Urinary bladder (tissue), 4 donors: ENCODE results near the gene EPHB2. TPM values are rescaled to one million over a fixed set of nuclear protein-coding genes. Genes with fewer than 3 reads are reported as not detected.

Experiments
- DNase-seq: peaks from one replicate; pipeline ENCODE4 v3.0.0-alpha.2; 2015; ENCODE audit errors: extremely low spot score
- H3K27ac ChIP-seq: one replicate; pipeline ENCODE4 v1.5.1; 2013; ENCODE audit warnings: low read depth, mild to moderate bottlenecking, moderate library complexity
- H3K36me3 ChIP-seq: one replicate; pipeline ENCODE4 v1.6.1; 2013; ENCODE audit warnings: mild to moderate bottlenecking, moderate library complexity; ENCODE audit not compliant: insufficient read depth
- H3K4me1 ChIP-seq: one replicate; pipeline ENCODE4 v1.6.1; 2013; ENCODE audit warnings: mild to moderate bottlenecking, moderate library complexity; ENCODE audit not compliant: insufficient read depth
- H3K4me3 ChIP-seq: one replicate; pipeline ENCODE4 v1.5.1; 2013; ENCODE audit warnings: low read depth, low read length
- WGBS: extraction: QIAGEN DNeasy Blood & Tissue Kit; methylation state at CpG from one replicate; pipeline ENCODE4 v1.1.7; 2013; 5-methylcytosine and 5-hydroxymethylcytosine counted together
- polyA plus RNA-seq: library from polyadenylated mRNA; stranded (reverse); fragments of 200-250 nt; gene quantifications from one replicate; pipeline ENCODE4 v1.2.3, GENCODE V29; 2013
- total RNA-seq: library from RNA; depleted of rRNA; stranded (reverse); fragments of >200 nt; gene quantifications from one replicate; pipeline ENCODE4 v1.2.3, GENCODE V29; 2014
- donor health status: healthy with polysubstance abuse.
- donor health status: healthy.

The EPHB2 gene
- total and polyA plus RNA-seq, 2 donors: 2.6 to 16.2 TPM

DNA sequence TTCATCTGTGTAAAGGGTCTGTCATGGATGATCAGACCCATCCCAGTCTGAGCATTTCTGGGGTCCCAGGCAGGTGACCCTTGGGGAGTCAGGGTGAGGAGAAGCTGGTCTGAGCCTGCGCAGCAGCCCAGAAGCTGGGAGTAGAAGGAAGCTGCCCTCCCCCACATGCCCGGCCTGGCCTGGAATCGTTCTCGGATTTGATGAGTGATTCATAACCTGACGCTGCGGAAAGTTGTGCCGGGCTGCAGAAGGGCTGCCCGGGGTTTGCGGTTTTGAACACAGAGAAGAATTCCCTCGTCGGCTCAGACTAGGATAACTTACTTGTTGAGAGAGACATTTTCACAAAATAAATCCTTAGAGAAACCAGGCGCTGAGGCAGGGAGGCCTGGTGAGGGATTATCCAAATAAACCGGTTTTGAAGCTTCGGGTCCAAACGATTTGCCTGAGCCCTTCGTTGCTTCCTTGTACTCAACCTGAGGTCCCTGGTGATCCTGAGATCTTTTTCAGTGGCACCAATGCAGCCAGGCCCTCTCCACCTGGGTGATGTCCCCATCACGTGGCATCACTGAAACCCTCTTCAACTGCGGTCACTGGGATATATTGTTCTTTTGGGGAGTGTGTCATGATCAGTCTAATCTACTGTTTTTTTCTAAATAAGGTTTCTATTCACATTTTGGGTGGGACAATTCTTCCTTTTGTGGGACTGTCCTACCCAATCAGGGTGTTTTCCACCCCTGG, 29.2 kb downstream of the EPHB2 start:
- H3K4me1 ChIP-seq: no peaks in the 10 kb centered on the region
- no peak for DNase-seq
- H3K4me3 ChIP-seq: no peak overlapping the region
- H3K27ac ChIP-seq: no peak overlapping the region
- H3K36me3 ChIP-seq: no peaks in the 10 kb centered on the region
- WGBS: 50% methylated on average over 18 of the region's 18 CpGs

DNA sequence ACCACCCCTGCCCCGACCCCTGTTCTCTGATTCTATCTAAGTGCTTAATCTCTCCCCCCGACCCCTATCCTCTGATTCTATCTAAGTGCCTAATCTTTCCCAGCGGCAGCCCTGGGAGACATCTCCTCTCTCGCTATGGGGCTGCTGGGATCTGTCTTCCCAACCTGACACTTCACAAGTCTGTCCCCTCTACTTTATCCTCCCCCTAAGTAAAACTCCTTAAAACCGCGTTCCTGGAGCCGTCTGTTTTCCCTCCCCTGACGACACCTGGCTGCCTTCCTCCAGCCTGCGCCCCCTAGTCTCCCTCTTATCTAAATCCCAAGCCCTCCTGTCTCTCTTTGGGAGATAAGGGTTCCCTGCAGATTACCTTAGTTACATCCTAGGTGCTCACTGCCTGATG, 30.5 kb downstream of the EPHB2 start:
- no peak for DNase-seq
- Histone ChIP-seq H3K4me1 (no peaks in the 10 kb centered on the region), H3K27ac (no peak overlapping the region), H3K36me3 (no peaks in the 10 kb centered on the region), H3K4me3 (no peak overlapping the region)
- 58% methylated on average over 9 of the region's 9 CpGs for WGBS

- no peaks in the 10 kb centered on the region for H3K4me1 ChIP-seq
- no peak for DNase-seq
- 82% methylated on average over 14 of the region's 14 CpGs for WGBS
- no peak overlapping the region for H3K27ac ChIP-seq
- no peaks in the 10 kb centered on the region for H3K36me3 ChIP-seq
- no peak overlapping the region for H3K4me3 ChIP-seq
These were observed 35.3 kb downstream of the EPHB2 start for GRCh38 chr1:22745669-22746585.

DNA sequence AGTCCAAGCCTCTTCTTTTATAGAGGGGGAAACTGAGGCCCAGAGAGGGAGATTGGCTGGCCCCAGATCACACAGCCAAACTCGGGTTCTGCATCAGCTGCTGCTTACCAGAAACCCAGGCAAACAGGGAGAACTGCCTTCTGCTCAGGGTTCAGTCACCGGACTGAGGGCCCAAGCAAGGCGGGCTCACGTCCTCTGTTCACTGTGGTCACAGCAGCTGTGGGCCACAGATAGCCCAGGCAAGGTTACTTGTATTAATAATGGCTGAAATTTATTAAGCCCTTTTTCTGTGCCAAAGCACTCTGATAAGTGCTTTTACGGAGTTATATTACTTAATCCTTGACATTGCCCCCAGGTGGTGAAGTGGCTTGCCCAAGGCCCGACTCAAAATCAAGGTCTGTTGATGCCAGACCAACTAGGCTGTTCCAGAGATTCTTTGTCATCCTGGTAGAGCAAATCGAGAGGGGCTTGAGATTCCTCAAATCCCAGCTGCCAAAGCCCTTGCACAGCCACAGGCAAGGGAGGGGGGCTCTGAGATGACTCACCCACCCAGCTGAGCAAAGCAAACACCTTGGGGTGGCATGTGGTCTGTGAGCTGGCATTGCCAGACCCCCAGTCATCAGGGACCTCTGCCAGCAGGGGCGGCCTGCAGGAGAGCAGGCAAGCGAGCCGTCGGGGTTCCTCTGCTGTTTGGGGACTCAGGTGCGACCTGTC, 36.5 kb downstream of the EPHB2 start:
- WGBS: 81% methylated on average over 12 of the region's 12 CpGs
- H3K27ac ChIP-seq: no peak overlapping the region
- no peak for DNase-seq
- no peak overlapping the region for H3K4me3 ChIP-seq
- H3K4me1 ChIP-seq: no peaks in the 10 kb centered on the region
- H3K36me3 ChIP-seq: no peaks in the 10 kb centered on the region

- DNase-seq: no peak
- Histone ChIP-seq H3K27ac (no peak overlapping the region), H3K36me3 (no peaks in the 10 kb centered on the region), H3K4me3 (no peak overlapping the region), H3K4me1 (no peaks in the 10 kb centered on the region)
- WGBS: 82% methylated on average over 4 of the region's 4 CpGs
These were observed 37.1 kb downstream of the EPHB2 start for GRCh38 chr1:22747735-22748073.

GRCh38 chr1:22749503-22749902, 38.9 kb downstream of the EPHB2 start:
- Histone ChIP-seq H3K36me3 (no peaks in the 10 kb centered on the region), H3K4me1 (no peaks in the 10 kb centered on the region), H3K27ac (no peak overlapping the region), H3K4me3 (no peak overlapping the region)
- DNase-seq: no peak
- 84% methylated on average over 4 of the region's 4 CpGs for WGBS

DNA sequence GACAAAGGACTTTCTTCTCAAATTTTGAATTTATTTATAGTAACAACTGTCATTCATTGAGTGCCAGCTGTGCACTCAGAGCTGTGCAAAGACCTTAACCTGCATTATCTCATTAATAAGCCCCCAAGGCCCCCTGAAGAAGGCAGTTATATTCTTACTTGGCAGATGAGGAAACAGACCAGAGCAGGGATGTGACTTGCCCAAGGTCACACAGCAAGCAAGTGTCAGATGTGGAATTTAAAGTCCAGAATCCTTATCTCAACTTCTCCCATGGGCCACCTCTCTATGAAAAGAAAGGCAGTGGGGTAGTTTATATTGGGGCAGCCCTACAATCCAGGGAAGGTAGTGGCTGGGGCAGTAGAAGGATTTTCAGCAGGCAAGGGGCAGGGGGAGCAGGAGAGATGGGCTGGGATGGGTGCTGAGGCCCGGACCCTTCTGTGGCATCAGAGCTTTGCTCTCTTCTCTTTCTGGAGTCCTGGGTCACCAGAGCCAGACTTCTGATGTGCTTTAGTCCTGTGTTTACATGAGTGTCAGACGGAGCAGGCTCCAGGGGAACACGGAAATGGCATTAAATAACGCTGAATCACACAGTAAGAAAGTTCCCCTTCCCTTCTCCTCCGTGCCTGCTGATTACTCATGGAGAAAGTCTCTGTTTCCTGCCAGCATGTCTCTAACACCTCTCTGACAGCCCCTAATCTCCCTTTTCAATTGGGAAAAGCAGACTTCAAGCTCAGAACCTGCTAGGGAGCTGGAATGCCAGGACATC, 39.5 kb downstream of the EPHB2 start:
- H3K27ac ChIP-seq: peak overlapping the region; percentile 55
- peak; percentile 60 for DNase-seq
- no peak overlapping the region for H3K4me3 ChIP-seq
- WGBS: 3% methylated on average over 5 of the region's 5 CpGs
- no peaks in the 10 kb centered on the region for H3K36me3 ChIP-seq
- H3K4me1 ChIP-seq: no peaks in the 10 kb centered on the region

DNA sequence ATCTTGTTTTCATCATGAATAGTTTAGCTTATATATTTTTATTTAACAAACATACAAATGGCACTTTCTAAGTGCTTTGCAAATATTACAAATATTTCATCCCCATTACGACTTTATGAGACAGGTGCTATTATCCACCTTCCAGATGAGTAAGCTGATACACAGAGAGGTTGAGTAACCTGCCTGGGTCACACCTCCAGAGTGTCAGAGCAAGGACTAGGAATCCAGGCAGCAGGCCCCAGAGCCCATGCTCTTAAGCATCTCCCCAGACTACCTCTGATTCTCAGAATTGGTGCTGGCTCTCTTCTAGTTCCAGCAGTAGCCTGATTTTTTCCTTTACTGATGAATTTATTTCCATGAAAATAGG, 40.0 kb downstream of the EPHB2 start:
- no peaks in the 10 kb centered on the region for H3K36me3 ChIP-seq
- no peak overlapping the region for H3K4me3 ChIP-seq
- DNase-seq: no peak
- H3K4me1 ChIP-seq: no peaks in the 10 kb centered on the region
- H3K27ac ChIP-seq: no peak overlapping the region
- 14% methylated on average over 1 of the region's 1 CpG for WGBS

DNA sequence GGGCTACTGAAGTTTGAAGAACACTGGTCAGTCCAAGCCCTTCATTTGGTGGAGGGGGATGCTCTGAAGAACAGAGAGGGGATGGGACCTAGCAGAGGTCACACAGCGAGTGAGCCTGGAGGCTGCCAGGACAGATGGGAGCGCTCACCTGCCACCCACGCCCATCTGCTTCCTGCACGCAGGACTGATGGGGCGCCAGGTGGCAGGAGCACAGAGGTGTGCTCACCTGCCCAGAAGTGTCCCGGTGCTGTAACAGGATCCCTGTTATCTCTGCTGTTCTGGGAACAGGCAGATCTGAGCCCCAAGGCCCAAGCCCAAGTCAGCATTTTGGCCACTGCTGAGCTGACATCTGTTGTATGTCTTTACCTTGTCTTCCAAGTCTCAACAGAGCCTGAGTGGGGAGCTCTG, 40.5 kb downstream of the EPHB2 start:
- Histone ChIP-seq H3K36me3 (no peaks in the 10 kb centered on the region), H3K4me3 (no peak overlapping the region), H3K27ac (no peak overlapping the region), H3K4me1 (no peaks in the 10 kb centered on the region)
- no peak for DNase-seq
- 73% methylated on average over 6 of the region's 6 CpGs for WGBS

DNA sequence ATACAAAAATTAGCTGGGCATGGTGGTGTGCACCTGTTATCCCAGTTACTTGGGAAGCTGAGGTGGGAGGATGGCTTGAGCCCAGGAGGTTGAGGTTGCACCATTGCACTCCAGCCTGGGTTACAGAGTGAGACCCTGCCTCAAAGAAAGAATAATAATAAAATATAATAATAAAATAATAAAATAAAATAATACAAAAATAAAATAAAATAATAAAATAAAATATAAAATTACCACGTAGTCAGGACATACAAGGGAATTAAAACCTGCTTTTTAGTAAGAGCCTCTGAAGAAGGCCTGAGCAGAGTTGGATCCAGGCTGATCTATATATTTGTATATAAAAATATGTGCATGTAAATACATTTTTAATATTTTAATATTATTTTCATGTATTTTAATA, 41.7 kb downstream of the EPHB2 start:
- 96% methylated on average over 1 of the region's 1 CpG for WGBS
- no peak overlapping the region for H3K27ac ChIP-seq
- no peaks in the 10 kb centered on the region for H3K4me1 ChIP-seq
- no peak overlapping the region for H3K4me3 ChIP-seq
- DNase-seq: no peak
- H3K36me3 ChIP-seq: no peaks in the 10 kb centered on the region

DNA sequence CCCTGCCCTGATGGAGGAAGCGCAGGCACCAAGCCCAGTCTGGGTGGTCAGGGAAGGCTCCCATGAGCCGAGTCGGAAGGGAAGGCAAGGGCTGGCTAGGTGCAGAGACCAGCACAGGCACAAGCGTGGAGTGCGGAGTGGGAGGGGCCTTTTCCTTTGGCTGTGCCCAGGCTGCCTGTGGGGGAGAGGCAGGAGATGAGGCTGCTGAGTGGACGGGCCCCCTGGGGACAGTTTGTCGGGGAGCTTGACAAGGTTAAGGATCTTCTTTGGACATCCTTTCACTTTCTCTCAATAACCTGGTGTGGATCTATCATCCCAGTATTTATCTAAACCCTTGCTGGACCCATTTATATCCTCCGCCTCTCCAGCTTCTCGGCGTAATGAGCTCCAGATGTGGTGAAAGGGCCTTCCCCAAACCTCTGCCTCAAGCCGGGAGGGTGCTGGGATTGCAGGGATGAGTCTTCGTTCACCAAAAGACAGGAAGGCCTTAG, 42.9 kb downstream of the EPHB2 start:
- Histone ChIP-seq H3K4me3 (no peak overlapping the region), H3K4me1 (no peaks in the 10 kb centered on the region), H3K36me3 (no peaks in the 10 kb centered on the region), H3K27ac (no peak overlapping the region)
- WGBS: 68% methylated on average over 12 of the region's 12 CpGs
- DNase-seq: no peak

GRCh38 chr1:22754106-22754768, 43.6 kb downstream of the EPHB2 start:
- WGBS: 90% methylated on average over 10 of the region's 10 CpGs
- no peaks in the 10 kb centered on the region for H3K4me1 ChIP-seq
- H3K36me3 ChIP-seq: no peaks in the 10 kb centered on the region
- no peak overlapping the region for H3K27ac ChIP-seq
- H3K4me3 ChIP-seq: no peak overlapping the region
- DNase-seq: no peak

- DNase-seq: no peak
- Histone ChIP-seq H3K4me3 (no peak overlapping the region), H3K27ac (no peak overlapping the region), H3K4me1 (no peaks in the 10 kb centered on the region), H3K36me3 (no peaks in the 10 kb centered on the region)
- WGBS: 78% methylated on average over 7 of the region's 7 CpGs
These were observed 44.2 kb downstream of the EPHB2 start for GRCh38 chr1:22754824-22755223.
